BLaER1 (cell line): ENCODE data around the gene OR2T8.
"Not testable (repeated sequence)": the region's sequence is repeated elsewhere in the genome, so short reads cannot be mapped to it uniquely, and the experiment has no call there.

ENCODE experiments used
- H3K27ac ChIP-seq: shearing (Covaris generic); formaldehyde crosslinking; 2 replicates; pipeline ENCODE4 v1.8.1; 2022
- H3K27me3 ChIP-seq: shearing (Covaris generic); formaldehyde crosslinking; 2 replicates; pipeline ENCODE4 v1.8.1; 2022
- H3K36me3 ChIP-seq: shearing (Covaris generic); formaldehyde crosslinking; 2 replicates; pipeline ENCODE4 v1.8.1; 2022
- H3K4me1 ChIP-seq: shearing (Covaris generic); formaldehyde crosslinking; 2 replicates; pipeline ENCODE4 v1.8.1; 2022
- H3K4me2 ChIP-seq: shearing (Covaris generic); formaldehyde crosslinking; 2 replicates; pipeline ENCODE4 v1.8.1; 2022
- H3K4me3 ChIP-seq: shearing (Covaris generic); formaldehyde crosslinking; 2 replicates; pipeline ENCODE4 v1.8.1; 2022
- H3K9ac ChIP-seq: shearing (Covaris generic); formaldehyde crosslinking; 2 replicates; pipeline ENCODE4 v1.8.1; 2022
- H3K9me3 ChIP-seq: shearing (Covaris generic); formaldehyde crosslinking; 2 replicates; pipeline ENCODE4 v1.8.1; 2022
- H4K20me1 ChIP-seq: shearing (Covaris generic); formaldehyde crosslinking; 2 replicates; pipeline ENCODE4 v1.8.1; 2022
- Cebpa-rat ChIP-seq: shearing (Covaris generic); IDR thresholded peaks from 2 replicates; pipeline ENCODE4 v1.8.1; 2022

The OR2T8 gene

GRCh38 chr1:247908766-247909165, 11.3 kb upstream of the OR2T8 start:
- Histone ChIP-seq H3K27me3 (no peaks in the 10 kb centered on the region), H3K4me3 (no peak overlapping the region), H3K4me2 (peak overlapping the region; percentile 53; the same call in 1 of the 2 replicates), H3K9me3 (peaks cover 37% of the 10 kb centered on the region), H3K27ac (0 out of 2 replicates have a peak overlapping the region, but pooled peaks have one; percentile 70), H3K4me1 (peaks cover 26% of the 10 kb centered on the region), H3K9ac (no peak overlapping the region), H3K36me3 (0 out of 2 replicates have a peak, but pooled peaks cover 4% of the 10 kb centered on the region), H4K20me1 (no peaks in the 10 kb centered on the region)
- TF ChIP-seq Cebpa-rat = no peak

GRCh38 chr1:247913786-247914185, 6.3 kb upstream of the OR2T8 start:
- no peaks in the 10 kb centered on the region for H3K27me3 ChIP-seq
- peaks cover 23% of the 10 kb centered on the region for H3K9me3 ChIP-seq
- no peak overlapping the region for H3K4me3 ChIP-seq
- no peak for TF ChIP-seq Cebpa-rat
- H4K20me1 ChIP-seq = no peaks in the 10 kb centered on the region
- H3K27ac ChIP-seq = no peak overlapping the region
- no peak overlapping the region for H3K9ac ChIP-seq
- no peaks in the 10 kb centered on the region for H3K36me3 ChIP-seq
- H3K4me2 ChIP-seq = no peak overlapping the region
- no peaks in the 10 kb centered on the region for H3K4me1 ChIP-seq

- peaks cover 21% of the 10 kb centered on the region for H3K9me3 ChIP-seq
- no peaks in the 10 kb centered on the region for H3K27me3 ChIP-seq
- no peak for TF ChIP-seq Cebpa-rat
- no peaks in the 10 kb centered on the region for H3K36me3 ChIP-seq
- H3K9ac ChIP-seq = no peak overlapping the region
- no peak overlapping the region for H3K4me2 ChIP-seq
- H4K20me1 ChIP-seq = no peaks in the 10 kb centered on the region
- H3K4me3 ChIP-seq = no peak overlapping the region
- no peaks in the 10 kb centered on the region for H3K4me1 ChIP-seq
- no peak overlapping the region for H3K27ac ChIP-seq
Measured at GRCh38 chr1:247914941-247915662, 5.0 kb upstream of the OR2T8 start.

- no peaks in the 10 kb centered on the region for H3K9me3 ChIP-seq
- no peak for TF ChIP-seq Cebpa-rat
Measured at GRCh38 chr1:247923941-247924340, 3.9 kb downstream of the OR2T8 start.

GRCh38 chr1:247924868-247925267, 4.8 kb downstream of the OR2T8 start, which contains the start of gene OR2AJ1:
TSS of gene OR2AJ1 (plus strand) at chr1:247924889. CDS start at chr1:247933769, 8,880 bp downstream.
- no peaks in the 10 kb centered on the region for H3K27me3 ChIP-seq
- H3K9me3 ChIP-seq = no peaks in the 10 kb centered on the region
- H3K4me3 ChIP-seq = no peak within 1 kb of the TSS
- no peaks in the 10 kb centered on the region for H4K20me1 ChIP-seq
- H3K27ac ChIP-seq = no peak within 1 kb of the TSS
- no peak within 1 kb of the TSS for H3K4me2 ChIP-seq
- no peak within 1 kb of the TSS for H3K9ac ChIP-seq
- no peaks in the 10 kb centered on the region for H3K4me1 ChIP-seq
- H3K36me3 ChIP-seq = no peaks in the 10 kb centered on the region
- no peak for TF ChIP-seq Cebpa-rat

More at GRCh38 chr1:247923941-247924340, 3.9 kb downstream of the OR2T8 start:
- no peaks in the 10 kb centered on the region for H3K36me3 ChIP-seq
- no peaks in the 10 kb centered on the region for H3K4me1 ChIP-seq
- H3K4me2 ChIP-seq = no peak overlapping the region
- no peak overlapping the region for H3K27ac ChIP-seq
- no peak overlapping the region for H3K9ac ChIP-seq
- no peak overlapping the region for H3K4me3 ChIP-seq
- no peaks in the 10 kb centered on the region for H3K27me3 ChIP-seq
- H4K20me1 ChIP-seq = no peaks in the 10 kb centered on the region

- H3K36me3 ChIP-seq = no peaks in the 10 kb centered on the region
- no peak overlapping the region for H3K4me3 ChIP-seq
- no peaks in the 10 kb centered on the region for H4K20me1 ChIP-seq
- no peak overlapping the region for H3K4me2 ChIP-seq
- peaks cover 16% of the 10 kb centered on the region for H3K9me3 ChIP-seq
- H3K27ac ChIP-seq = no peak overlapping the region
- no peak for TF ChIP-seq Cebpa-rat
- H3K4me1 ChIP-seq = no peaks in the 10 kb centered on the region
- H3K27me3 ChIP-seq = no peaks in the 10 kb centered on the region
- no peak overlapping the region for H3K9ac ChIP-seq
Measured at GRCh38 chr1:247933989-247934388, 13.9 kb downstream of the OR2T8 start.

GRCh38 chr1:247935781-247936180, 15.7 kb downstream of the OR2T8 start:
- H3K9me3 ChIP-seq = peaks cover 16% of the 10 kb centered on the region
- no peak overlapping the region for H3K4me2 ChIP-seq
- H3K4me1 ChIP-seq = no peaks in the 10 kb centered on the region
- H3K27ac ChIP-seq = no peak overlapping the region
- H3K36me3 ChIP-seq = no peaks in the 10 kb centered on the region
- H3K9ac ChIP-seq = no peak overlapping the region
- no peak for TF ChIP-seq Cebpa-rat
- no peak overlapping the region for H3K4me3 ChIP-seq
- no peaks in the 10 kb centered on the region for H3K27me3 ChIP-seq
- no peaks in the 10 kb centered on the region for H4K20me1 ChIP-seq

GRCh38 chr1:247936415-247936814, 16.4 kb downstream of the OR2T8 start:
- Histone ChIP-seq H3K27ac (no peak overlapping the region), H3K36me3 (no peaks in the 10 kb centered on the region), H3K27me3 (no peaks in the 10 kb centered on the region), H3K4me3 (no peak overlapping the region), H3K4me2 (no peak overlapping the region), H3K4me1 (no peaks in the 10 kb centered on the region), H3K9ac (no peak overlapping the region), H4K20me1 (no peaks in the 10 kb centered on the region), H3K9me3 (peaks cover 16% of the 10 kb centered on the region)
- no peak for TF ChIP-seq Cebpa-rat

GRCh38 chr1:247936965-247937734, 17.1 kb downstream of the OR2T8 start:
- not testable (repeated sequence) for H4K20me1 ChIP-seq, H3K27ac ChIP-seq, H3K36me3 ChIP-seq, H3K4me3 ChIP-seq, H3K27me3 ChIP-seq, H3K9ac ChIP-seq, H3K4me1 ChIP-seq, H3K4me2 ChIP-seq
- H3K9me3 ChIP-seq = peaks cover 16% of the 10 kb centered on the region

GRCh38 chr1:247942624-247943023, 22.6 kb downstream of the OR2T8 start:
- Histone ChIP-seq H3K36me3 (no peaks in the 10 kb centered on the region), H3K27me3 (no peaks in the 10 kb centered on the region), H3K27ac (no peak overlapping the region), H3K4me3 (no peak overlapping the region), H3K4me2 (no peak overlapping the region), H3K9ac (no peak overlapping the region), H3K4me1 (no peaks in the 10 kb centered on the region), H4K20me1 (no peaks in the 10 kb centered on the region), H3K9me3 (no peaks in the 10 kb centered on the region)
- no peak; the same call in 1 of the 2 replicates for TF ChIP-seq Cebpa-rat
